DMS153 treated with DMSO at 0.1 percent for 48 hours (cell line): ENCODE data around the gene IPPK.
A peak's percentile ranks its signal among the peaks of the same experiment; 100 is the strongest.

Experiments
- DNase-seq: peaks from one replicate; lab custom pipeline; 2025; ENCODE audit not compliant: unreplicated experiment; lab: John Stamatoyannopoulos, UW

Gene IPPK, protein sequence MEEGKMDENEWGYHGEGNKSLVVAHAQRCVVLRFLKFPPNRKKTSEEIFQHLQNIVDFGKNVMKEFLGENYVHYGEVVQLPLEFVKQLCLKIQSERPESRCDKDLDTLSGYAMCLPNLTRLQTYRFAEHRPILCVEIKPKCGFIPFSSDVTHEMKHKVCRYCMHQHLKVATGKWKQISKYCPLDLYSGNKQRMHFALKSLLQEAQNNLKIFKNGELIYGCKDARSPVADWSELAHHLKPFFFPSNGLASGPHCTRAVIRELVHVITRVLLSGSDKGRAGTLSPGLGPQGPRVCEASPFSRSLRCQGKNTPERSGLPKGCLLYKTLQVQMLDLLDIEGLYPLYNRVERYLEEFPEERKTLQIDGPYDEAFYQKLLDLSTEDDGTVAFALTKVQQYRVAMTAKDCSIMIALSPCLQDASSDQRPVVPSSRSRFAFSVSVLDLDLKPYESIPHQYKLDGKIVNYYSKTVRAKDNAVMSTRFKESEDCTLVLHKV

DNA sequence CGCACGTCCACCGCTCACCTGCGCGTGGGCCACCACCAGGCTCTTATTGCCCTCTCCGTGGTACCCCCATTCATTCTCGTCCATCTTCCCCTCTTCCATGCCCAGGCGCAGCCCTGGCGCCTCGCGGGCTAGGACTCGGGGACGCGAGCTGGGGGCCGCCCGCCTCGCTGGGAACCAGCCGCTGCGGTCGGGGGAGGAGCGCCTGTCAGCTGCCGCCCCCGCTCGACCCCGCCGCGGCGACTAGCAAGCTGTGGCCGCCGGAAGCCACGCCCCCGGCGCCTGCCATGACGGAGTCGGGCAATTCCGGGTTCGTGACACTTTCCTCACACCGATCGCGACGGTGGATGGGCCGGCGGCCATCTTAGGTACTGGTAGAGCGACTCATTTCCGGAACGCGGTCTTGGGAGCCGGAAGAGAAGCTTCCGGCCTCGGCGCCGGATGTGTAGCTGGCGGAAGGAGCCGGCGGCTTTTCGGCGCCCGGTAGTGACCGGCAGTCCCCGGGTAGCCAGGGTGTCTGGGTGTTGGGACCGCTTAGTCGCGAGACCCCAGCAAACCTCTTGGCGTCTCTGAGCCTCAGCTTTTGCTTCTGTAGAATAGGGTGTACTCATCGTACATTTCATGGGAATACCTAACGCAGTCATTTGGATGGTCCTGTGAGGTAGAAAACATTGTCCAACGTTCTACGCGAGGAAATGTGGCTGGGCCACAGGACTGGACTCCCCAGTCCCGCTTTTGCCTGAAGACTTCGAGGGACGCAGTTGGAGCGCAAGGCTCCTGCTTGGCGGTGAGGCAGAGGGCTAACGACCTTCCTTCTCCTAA is at the start of gene IPPK:
TSS of gene IPPK (minus strand) at position 242 of the 819 bp plus-strand sequence. CDS start at position 99, 143 bp downstream.
- peak; percentile 97 for DNase-seq

DNA sequence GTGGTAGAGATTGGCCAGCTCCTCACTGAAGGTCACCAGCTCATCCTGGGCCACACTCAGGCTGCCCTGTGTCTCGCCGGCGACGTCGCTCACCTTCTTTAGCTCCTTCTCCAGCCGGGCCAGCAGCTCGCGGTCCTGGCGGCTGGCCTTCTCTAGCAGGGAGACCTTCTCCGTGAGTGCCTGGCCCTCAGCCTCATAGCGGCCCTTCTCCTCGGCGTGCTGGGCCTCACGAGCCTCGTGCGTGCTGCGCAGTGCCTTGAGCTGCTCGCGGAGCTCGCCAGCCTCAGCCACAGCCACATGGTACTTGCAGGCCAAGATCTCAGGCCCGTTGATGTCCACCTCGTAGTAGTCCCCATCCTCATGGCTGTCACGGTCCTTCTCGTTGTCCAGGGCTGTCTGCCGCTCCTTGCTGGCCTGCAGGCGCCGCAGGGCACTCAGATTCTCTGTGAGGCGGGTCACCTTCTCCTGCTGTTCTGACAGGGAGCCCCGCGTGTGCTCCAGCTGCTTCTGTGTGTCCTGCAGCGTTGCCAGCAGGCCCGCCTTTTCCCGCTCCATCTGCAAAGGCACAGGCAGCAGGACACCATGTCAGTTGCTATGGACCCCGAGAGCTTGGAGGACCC is 49.2 kb upstream of the IPPK start:
- DNase-seq = no peak

DNA sequence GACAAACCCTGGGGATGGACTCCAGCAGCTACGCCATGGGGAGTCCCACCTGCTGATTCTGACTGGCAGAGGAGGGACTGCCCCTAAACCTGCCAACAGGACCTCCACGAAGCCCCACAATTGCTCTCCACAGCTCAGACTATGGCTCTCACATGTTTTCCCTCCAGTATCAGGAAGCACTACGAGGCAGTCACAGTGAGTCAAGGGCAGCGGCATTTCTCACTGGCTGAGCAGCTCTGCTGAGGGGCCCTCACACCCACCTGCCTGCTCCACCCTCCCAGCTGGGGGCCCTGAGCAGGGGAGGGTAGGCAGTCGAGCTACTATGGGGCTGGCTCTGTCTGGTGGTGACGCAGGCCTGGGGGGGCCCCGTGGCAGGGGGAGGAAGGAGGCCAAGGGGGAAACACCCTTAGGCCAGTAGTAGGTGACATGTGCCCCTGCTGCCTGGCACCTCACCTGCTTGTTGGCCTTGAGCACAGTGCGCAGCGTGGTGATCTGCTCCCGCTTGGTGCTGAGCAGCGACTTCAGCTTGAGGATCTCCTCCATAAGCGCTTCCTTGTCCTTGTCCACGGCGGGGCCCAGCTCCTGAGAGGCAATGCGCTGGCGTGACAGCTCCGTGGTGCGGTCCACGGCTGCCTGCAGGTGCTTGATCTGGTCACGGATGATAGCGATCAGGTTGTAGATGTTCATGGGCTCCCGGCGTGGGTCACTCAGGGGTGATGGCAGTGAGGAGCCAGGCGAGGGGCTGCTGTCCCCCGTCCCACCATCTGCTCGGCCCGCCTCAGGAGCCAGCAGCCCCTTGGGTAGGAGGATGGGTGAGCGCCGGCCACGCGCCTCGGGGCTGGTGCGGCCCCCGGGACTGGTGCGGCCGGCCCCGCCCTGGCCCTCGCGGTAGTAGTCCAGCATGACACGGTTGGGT is 48.4 kb upstream of the IPPK start:
- no peak for DNase-seq

DNA sequence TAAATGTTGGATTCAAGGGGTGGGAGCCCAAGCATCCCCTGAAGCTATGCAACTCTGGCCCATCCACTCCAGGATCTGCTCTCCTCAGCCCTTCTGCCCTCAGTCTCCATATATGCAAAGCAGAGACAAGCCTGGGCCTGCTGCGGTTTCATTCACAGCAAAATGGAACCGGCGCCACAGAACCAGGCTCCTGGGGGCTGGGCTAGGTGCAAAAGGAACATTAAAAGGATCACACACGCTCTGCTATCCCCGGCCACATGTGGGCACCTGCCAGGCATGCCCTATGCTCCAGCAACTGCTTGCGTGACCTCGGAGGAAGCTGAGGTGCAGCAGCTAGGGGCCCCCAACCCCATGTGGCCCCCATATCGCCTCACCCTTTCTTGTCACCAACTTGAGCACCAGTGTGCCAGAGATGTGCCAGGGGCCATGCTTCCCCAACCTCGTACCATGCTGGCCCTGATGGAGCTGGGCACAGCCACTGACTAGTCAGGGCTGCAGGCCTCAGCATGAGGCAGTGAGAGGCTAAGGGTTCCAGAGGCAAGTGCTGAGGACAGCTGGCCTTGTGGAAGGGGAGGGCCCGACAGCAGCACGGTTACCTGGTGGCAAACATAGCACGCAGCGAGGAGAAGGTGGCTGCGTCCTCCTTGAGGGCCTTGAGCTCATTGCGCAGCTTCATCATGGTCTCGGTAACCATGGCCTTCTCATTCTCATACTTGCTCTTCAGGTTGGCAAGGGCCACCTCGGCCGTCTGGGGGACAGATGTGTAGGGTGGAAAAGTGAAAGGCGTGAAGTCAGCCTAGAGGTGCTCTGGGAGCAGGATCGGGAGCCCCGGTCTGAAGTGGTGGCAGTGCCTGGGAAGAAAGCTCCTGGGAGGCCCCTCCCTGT is 47.5 kb upstream of the IPPK start:
- DNase-seq = no peak

DNA sequence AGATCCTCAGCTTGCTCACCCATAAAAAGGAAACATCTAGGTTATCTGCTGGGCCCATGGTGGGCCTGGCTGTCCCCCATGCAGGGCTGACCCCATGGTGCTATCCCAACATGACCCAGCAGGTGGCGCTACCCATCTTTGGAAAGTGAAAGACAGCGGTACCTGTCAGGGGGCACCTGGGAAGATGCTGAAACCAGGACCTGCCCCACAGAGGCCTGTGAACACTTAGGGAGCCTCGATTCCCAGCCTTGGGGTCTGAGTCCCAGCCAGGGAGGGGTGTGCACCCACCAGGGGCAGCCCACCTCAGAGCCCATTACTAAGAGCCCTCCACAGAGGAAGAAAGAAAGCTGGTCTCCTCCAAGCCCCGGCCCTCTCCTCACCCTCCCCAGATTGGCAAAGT is 46.6 kb upstream of the IPPK start:
- no peak for DNase-seq

DNA sequence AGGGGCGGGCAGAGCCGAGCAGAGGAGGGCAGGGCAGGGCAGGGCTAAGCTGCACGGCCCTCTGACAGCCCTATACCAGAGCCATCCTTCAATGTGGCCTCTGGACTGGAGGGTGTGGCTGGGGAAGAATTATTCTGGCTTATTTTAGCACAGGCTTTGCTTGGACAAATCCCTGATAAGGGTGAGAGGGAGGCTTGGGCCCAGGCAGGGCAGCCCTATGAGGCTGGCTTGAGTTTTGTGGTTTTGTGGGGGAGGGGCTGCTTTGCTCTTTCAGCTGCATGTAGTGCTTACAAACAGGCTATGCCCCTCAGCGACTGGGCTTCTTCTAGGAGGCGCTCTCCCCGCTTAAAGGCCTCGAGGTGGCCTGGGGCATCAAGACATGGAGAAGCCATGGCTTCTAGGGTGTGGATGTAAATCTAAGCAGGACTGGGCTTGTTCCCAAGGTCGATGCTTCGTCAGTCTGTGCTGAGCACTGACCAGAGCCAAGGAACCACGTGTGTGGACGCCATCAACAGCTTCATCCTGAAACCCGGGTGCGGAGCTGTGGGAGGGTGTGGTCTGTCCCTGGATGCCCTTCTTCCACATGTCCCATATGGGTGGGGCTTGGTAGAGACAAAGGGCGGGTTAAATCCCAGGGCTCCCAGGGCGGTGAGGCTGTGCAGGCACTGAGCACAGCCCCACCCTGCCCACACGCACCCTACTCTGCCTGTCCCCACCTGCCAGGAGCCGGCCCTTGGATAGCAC is 45.7 kb upstream of the IPPK start:
- DNase-seq = no peak

DNA sequence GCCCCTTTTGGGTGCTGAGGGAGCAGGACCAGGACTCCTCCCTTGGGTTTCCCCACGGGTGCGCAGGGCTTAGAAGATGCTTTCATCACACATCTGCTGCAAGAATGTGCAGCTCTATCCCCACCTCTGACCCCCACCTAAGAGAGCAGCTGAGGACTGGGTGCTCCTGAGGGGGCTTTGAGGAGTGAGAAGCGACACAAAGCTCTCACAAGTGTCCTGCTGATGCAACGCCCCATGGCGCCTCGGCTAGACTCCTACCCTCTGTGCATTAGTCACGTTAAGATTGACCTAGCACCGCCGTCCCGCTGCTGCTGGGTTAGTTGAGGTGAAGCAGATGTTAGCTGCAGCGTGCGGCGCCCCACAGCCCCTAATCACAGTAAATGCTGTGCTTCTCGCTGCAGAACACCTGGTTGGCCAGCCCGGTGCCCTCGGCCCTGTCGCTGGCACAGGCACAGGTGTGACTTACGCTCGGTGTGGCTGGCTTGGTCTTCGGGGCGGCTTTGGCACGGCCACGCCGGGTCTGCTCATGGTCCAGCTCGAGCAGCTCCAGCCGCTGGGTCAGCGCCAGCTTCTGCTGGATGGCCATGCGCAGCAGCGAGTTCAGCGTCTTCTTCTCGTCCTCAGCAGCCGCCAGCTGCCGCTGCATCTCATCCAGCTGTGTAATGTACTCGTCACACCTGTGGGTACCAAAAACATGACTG is 45.0 kb upstream of the IPPK start:
- no peak for DNase-seq

DNA sequence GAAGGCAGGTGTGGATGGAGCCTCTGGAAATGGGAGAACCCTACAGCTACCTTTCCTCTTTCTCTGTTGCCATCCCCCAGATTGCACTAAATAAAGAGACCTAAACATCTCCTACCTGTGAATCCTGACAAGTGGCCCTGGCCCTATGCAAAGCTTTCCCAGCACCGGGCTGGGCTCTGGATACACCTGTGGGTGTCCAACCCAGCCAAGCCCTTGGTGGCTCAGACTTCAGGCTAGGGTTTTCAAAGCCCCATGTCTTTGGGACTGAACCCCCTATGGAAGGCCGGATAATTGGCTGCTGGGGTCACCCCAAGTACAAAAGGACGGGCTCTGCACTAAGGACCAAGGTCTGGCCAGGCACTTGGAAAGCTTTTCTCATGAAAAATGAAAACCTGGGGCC is 44.1 kb upstream of the IPPK start:
- no peak for DNase-seq

DNA sequence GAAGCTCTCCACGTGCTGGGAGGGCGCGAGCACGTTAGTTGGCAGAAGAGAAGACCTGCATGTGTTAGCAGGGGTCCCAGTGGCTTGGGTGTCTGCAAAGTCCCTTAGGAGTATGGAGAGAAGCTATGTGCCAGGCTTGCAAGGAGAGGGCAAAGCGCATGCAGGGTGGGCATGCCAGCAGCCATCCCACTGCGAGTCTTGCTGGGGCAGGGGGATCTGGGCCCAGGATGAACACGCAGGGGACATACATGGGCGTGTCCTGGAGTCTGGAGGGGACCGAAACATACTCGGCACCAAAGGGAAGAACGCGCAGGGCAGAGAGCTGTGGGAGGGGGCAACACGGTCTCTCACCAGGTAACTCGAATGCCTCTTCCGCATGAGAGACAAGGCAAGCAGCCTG is 43.6 kb upstream of the IPPK start:
- DNase-seq = no peak

DNA sequence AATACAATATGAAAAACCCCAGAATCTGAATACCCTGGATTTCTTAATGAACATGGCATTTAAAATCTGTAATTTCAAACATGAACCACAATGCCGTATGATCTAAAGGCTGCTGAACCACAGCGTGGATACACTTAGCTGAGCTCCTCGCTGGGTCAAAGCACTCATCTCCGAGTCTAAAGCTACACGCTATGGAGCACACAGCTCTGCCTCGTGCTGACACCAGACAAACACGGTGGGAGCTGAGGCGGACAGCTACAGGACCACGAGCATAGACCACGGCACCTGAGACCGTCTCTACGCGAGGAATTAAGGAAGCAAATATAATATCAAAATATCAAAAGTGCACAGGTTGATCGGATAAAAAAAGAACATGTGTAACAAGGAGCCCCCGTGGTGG is 42.8 kb upstream of the IPPK start:
- no peak for DNase-seq

DNA sequence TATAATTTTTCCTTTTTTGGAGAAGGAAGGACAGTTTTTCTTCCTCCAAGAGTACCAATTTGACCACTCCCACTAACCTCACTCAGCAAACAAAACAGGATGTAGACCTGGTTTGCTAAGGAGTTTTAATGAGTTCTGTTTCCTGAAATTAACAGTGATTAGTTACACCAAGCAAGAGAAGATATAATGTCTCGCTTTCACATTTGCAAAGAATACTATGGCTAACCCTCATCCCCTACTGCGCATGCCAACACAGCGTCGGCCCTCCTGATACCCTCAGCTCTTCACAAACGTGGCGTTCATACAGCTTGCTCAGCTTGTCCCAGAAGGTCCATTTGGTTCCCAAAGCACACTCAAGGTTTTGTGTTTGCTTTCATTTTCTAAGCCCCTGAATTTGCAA is 41.9 kb upstream of the IPPK start:
- DNase-seq = no peak

DNA sequence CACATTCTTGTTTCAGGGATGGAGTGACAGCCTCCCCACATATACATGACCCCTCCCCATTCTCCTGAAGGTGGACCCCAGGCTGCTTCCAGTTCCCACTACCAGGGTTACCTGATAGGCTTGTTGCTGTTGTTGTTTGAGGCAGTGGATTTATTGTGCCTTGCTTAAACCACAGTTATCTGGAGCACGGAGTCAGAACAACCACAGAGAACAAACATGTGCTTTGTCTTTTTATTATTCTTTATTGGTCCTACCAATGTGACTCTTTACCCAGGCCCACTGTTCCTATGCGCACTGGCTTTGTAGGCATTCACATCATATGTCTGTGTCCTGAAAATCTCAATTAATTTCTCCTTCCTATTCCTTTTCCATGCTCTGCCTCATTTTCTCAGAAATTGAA is 41.2 kb upstream of the IPPK start:
- no peak for DNase-seq

DNA sequence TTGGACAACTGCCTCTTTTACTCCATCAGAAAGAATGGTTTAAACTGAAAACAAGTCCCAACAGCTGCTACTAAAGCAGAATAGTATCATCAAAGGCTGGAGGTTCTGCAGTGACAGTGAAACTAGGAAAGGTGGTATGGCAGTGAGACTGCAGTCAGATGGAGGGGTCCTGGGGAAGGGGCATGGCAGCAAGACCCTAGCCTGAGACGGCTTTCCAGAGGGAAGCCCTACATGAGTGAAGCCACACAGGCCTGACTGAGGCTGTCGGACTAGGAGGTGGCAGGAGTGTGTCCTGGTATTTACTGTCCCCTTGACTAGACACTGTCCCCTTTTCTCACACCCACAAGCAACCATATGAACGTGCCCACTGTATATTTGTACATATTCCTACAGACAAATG is 40.4 kb upstream of the IPPK start:
- no peak for DNase-seq

DNA sequence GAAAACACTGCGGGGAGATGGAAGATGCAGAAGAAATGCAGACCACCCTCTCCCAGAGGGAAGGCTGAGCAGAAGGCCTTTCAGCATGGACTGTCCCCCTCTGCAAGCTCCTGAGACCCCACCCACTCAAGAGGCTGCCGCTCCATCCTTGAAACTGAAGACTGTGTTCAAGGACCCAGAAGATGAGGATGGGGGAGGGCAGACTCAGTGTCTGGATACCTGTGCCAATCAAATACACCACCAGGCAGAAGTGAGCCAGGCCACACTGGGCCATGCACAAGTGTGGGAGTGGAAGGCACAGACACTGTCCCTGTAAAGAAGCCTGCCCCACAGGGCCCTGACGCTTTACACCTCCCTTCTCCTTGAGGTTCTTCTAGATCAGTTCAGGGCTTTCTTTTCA is 40.0 kb upstream of the IPPK start:
- DNase-seq = no peak

DNA sequence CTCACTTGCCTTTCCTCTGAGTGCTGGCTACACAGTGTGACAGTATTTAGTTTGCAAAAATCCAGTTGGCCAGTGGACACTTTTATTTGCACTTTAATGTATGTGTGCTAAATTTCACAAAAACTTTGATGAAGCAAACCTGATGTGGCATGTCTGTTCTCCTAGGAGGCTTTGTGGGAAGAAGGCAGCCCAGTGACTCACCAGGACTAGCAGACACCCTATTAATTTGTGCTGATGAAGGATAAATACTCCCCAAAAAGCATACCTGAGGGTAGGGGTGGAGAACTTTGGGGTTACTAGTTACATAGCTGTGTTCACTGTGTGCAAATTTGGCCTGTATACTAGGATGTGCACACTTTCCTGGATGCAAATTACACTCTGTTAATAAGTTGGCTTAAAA is 39.3 kb upstream of the IPPK start:
- DNase-seq = no peak

DNA sequence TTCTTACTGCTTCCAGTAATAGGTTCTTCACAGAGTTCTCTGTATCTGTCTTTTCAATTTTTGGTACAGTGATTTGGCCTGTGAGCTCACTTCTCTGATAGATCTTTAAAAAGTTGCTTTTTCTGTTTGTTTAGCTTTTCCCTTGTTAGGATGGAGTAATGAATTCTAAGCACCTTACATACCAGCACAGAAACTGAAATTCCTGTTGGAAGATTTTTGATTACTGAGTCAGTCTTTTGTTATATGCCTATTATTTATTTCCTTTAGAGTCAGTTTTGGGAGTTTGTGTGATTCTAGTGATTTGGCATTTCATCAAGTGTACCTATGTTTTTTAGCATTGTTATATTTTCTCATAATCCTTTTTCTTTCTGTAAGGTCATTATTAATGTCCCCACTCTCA is 37.6 kb upstream of the IPPK start:
- DNase-seq = no peak

DNA sequence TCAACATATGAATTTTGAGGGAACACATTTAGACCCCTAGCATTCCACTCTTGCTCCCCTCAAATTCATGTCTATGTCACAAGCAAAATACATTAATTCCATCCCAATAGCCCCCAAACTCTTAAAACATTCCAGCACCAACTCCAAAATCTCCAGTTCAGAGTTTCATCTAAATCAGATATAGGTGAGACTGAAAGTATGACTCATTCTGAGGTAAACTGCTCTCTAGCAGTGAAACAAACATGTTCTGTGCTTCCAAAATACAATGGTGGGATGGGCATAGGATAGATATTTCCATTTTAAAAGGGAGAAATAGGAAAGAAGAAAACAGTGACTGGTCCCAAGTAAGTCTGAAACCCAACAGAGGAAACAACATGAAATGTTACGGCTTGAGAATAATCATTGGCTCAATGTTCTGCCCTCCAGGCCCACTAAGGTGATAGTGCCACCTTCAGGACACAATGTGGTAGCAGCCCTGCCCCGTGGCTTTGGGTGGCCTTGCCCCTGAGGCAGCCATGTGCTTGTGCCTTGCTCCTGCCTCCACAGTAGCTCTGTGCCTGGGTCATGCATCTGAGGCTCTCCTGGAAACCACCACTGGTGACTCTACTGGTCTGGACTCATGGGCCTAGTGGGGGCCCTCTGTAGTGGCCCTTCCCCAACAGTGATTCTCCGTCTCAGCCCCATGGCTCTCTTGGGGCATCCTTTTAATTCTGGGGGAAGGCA is 36.4 kb upstream of the IPPK start:
- no peak for DNase-seq

DNA sequence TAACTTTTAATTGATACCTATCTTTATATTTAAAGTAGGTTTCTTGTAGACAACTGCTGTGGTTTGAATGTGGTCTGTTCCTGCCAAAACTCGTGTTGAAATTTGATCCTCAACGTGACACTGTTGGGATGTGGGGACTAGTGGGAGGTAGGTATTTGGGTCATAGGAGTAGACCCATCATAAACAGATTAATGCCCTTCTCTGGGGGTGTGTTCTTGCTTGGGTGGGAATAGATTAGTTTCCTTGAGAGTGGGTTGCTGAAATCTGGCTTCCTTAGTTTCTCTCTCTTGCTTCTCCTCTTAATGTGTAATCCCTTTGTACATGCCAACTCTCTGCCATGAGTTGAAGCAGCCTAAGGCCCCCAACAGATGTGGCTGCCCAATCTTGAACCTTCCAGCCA is 34.6 kb upstream of the IPPK start:
- DNase-seq = no peak
